Measurements from ENCODE around the gene CREB5. TPM values are rescaled to one million over a fixed set of nuclear protein-coding genes. Genes with fewer than 3 reads are reported as not detected.

The CREB5 gene
- total RNA-seq, 4 donors from 2014 or later = 6.6 to 18.6 (median 12.6) TPM

DNA sequence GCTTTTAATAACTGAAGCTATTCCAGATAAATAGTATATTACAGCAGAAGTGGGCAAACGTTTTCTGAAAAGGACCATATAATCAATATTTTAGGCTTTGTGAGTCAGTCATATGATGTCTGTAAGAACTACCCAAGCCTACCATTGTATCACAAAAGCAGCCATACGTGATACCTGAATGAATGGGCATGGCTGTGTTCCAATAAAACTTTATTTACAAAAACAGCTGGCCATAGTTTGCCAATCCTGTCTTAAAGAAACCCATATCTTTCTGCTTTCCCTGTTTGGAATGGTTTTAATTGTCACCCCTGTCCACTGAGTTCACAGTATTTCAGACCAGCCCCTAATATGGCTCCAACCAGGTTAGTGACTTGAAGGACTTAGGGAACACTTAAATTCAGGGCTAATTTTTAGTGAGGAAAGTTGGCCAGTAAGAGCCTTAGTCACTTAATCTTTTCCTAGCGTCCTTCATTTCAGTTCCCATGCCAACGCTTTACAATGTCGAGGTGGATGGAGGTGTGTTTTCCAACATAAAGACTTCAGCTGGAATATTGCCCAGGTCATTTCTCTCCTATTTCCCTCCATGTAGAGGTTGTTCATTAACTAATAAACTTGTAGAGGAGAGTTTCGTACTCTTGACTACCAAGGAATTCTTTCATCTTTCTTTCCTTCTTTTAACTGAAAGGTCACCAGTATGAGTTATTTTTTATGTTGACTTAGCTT lies 361.3 kb downstream of the CREB5 start:
- no peak for TF ChIP-seq POLR2A (IDR thresholded peaks at IDR 0.05; ENCODE audit: low read depth)
- no peak for TF ChIP-seq POLR2AphosphoS5 (IDR thresholded peaks at IDR 0.05)
- TF ChIP-seq, protein P1, sequence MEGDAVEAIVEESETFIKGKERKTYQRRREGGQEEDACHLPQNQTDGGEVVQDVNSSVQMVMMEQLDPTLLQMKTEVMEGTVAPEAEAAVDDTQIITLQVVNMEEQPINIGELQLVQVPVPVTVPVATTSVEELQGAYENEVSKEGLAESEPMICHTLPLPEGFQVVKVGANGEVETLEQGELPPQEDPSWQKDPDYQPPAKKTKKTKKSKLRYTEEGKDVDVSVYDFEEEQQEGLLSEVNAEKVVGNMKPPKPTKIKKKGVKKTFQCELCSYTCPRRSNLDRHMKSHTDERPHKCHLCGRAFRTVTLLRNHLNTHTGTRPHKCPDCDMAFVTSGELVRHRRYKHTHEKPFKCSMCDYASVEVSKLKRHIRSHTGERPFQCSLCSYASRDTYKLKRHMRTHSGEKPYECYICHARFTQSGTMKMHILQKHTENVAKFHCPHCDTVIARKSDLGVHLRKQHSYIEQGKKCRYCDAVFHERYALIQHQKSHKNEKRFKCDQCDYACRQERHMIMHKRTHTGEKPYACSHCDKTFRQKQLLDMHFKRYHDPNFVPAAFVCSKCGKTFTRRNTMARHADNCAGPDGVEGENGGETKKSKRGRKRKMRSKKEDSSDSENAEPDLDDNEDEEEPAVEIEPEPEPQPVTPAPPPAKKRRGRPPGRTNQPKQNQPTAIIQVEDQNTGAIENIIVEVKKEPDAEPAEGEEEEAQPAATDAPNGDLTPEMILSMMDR (IDR thresholded peaks at IDR 0.05) = no peak
- no peak for TF ChIP-seq EP300 (IDR thresholded peaks at IDR 0.05)

GRCh38 chr7:28774261-28774988 lies 362.1 kb downstream of the CREB5 start:
- TF ChIP-seq EP300 (IDR thresholded peaks at IDR 0.05) (no peak), POLR2AphosphoS5 (IDR thresholded peaks at IDR 0.05) (no peak)
- TF ChIP-seq, protein P1 (IDR thresholded peaks at IDR 0.05) = no peak
- intact Hi-C loops (cut with DNase I) = no loop called here
- 50% methylated on average over 4 of the region's 4 CpGs for WGBS
- Histone ChIP-seq H3K9me3 (no peaks in the 10 kb centered on the region), H3K4me1 (peaks cover 0 to 4% (median 0%) of the 10 kb centered on the region in 4 donors), H3K27ac (replicated peaks in 1 of 4) (no peak overlapping the region), H3K4me3 (no peak overlapping the region), H3K27me3 (no peaks in the 10 kb centered on the region), H3K36me3 (no peaks in the 10 kb centered on the region)
- DNase-seq (ENCODE audit: extremely low spot score) = no peak

More for the DNA sequence above, 361.3 kb downstream of the CREB5 start:
- intact Hi-C loops (cut with DNase I) = no loop called here
- peaks cover 0 to 4% (median under 1%) of the 10 kb centered on the region in 4 donors for H3K4me1 ChIP-seq
- no peaks in the 10 kb centered on the region for H3K27me3 ChIP-seq
- WGBS = 85% methylated on average over 6 of the region's 6 CpGs
- no peak overlapping the region for H3K27ac ChIP-seq (replicated peaks in 1 of 4)
- no peaks in the 10 kb centered on the region for H3K9me3 ChIP-seq
- H3K36me3 ChIP-seq = no peaks in the 10 kb centered on the region
- H3K4me3 ChIP-seq = no peak overlapping the region
- no peak for DNase-seq (ENCODE audit: extremely low spot score)

- Histone ChIP-seq H3K9me3 (no peaks in the 10 kb centered on the region), H3K27me3 (no peaks in the 10 kb centered on the region), H3K4me1 (peaks cover 0 to 4% (median 0%) of the 10 kb centered on the region in 4 donors), H3K4me3 (no peak overlapping the region), H3K27ac (replicated peaks in 1 of 4) (no peak overlapping the region), H3K36me3 (no peaks in the 10 kb centered on the region)
- TF ChIP-seq POLR2AphosphoS5 (IDR thresholded peaks at IDR 0.05) (no peak), EP300 (IDR thresholded peaks at IDR 0.05) (no peak), POLR2A (IDR thresholded peaks at IDR 0.05; ENCODE audit: low read depth) (no peak)
- TF ChIP-seq, protein P1 (IDR thresholded peaks at IDR 0.05) = no peak
- intact Hi-C loops (cut with DNase I) = no loop called here
- no peak for DNase-seq (ENCODE audit: extremely low spot score)
- WGBS = 95% methylated on average over 4 of the region's 4 CpGs
Measured at GRCh38 chr7:28776463-28777157, 364.3 kb downstream of the CREB5 start.

- 70% methylated on average over 4 of the region's 4 CpGs for WGBS
- no peak for DNase-seq (ENCODE audit: extremely low spot score)
- no peaks in the 10 kb centered on the region for H3K36me3 ChIP-seq
- H3K9me3 ChIP-seq = no peaks in the 10 kb centered on the region
- no peak overlapping the region for H3K27ac ChIP-seq (replicated peaks in 1 of 4)
- H3K27me3 ChIP-seq = no peaks in the 10 kb centered on the region
- H3K4me3 ChIP-seq = no peak overlapping the region
- intact Hi-C loops (cut with DNase I) = no loop called here
- peaks cover 0 to 9% (median 3%) of the 10 kb centered on the region in 4 donors for H3K4me1 ChIP-seq
- TF ChIP-seq EP300 (IDR thresholded peaks at IDR 0.05) = no peak
- TF ChIP-seq POLR2A (IDR thresholded peaks at IDR 0.05; ENCODE audit: low read depth) = no peak
- TF ChIP-seq, protein P1 (IDR thresholded peaks at IDR 0.05) = no peak
- TF ChIP-seq POLR2AphosphoS5 (IDR thresholded peaks at IDR 0.05) = no peak
Measured at GRCh38 chr7:28778786-28779185, 366.5 kb downstream of the CREB5 start.

Measured in esophagus muscularis mucosa (tissue), 4 donors.